OCI-LY1 (cell line): ENCODE measurements around the gene WNT16.

Experiments used
- H2AFZ ChIP-seq: fragments of 200-600 bp; sonication (generic), shearing (Covaris generic); 2 replicates; pipeline ENCODE4 v1.6.0; 2014; ENCODE audit warnings: antibody characterized with exemption, mild to moderate bottlenecking, low read length
- H3F3A ChIP-seq: fragments of 200-600 bp; sonication (generic), shearing (Covaris generic); 2 replicates; pipeline ENCODE4 v1.6.0; 2014; ENCODE audit warnings: mild to moderate bottlenecking, antibody characterized with exemption, low read length, moderate library complexity; ENCODE audit not compliant: insufficient read depth
- H3K27ac ChIP-seq: fragments of 200-600 bp; sonication (generic); 2 replicates; pipeline ENCODE4 v1.5.1; 2014; ENCODE audit warnings: low read length, mixed run types, mild to moderate bottlenecking, low read depth; ENCODE audit not compliant: poor library complexity, severe bottlenecking
- H3K27me3 ChIP-seq: fragments of 200-600 bp; sonication (generic); 2 replicates; pipeline ENCODE4 v1.6.0; 2014; ENCODE audit warnings: antibody characterized with exemption, mild to moderate bottlenecking, low read length, moderate library complexity; ENCODE audit not compliant: insufficient read depth
- H3K36me3 ChIP-seq: fragments of 200-600 bp; sonication (generic); 2 replicates; pipeline ENCODE4 v1.6.1; 2014; ENCODE audit warnings: mild to moderate bottlenecking, antibody characterized with exemption, low read length, moderate library complexity, mixed read lengths; ENCODE audit not compliant: insufficient read depth
- H3K4me1 ChIP-seq: fragments of 200-600 bp; sonication (generic); 2 replicates; pipeline ENCODE4 v1.5.1; 2014; ENCODE audit warnings: mild to moderate bottlenecking, low read length, moderate library complexity; ENCODE audit not compliant: insufficient read depth, severe bottlenecking
- H3K4me2 ChIP-seq: fragments of 200-600 bp; sonication (generic), shearing (Covaris generic); 2 replicates; pipeline ENCODE4 v1.6.1; 2014; ENCODE audit warnings: low read length
- H3K4me3 ChIP-seq: fragments of 200-600 bp; sonication (generic); 2 replicates; pipeline ENCODE4 v1.5.1; 2014; ENCODE audit warnings: low read length, low read depth, mild to moderate bottlenecking, mixed read lengths; ENCODE audit not compliant: poor library complexity, severe bottlenecking
- H3K79me2 ChIP-seq: fragments of 200-600 bp; shearing (Covaris generic); 2 replicates; pipeline ENCODE4 v1.6.1; 2016; ENCODE audit warnings: mixed run types, low read length, mixed read lengths; ENCODE audit not compliant: insufficient read depth
- H3K9ac ChIP-seq: fragments of 200-600 bp; sonication (generic), shearing (Covaris generic); 2 replicates; pipeline ENCODE4 v1.6.1; 2014; ENCODE audit warnings: mild to moderate bottlenecking, low read length, mixed read lengths
- H3K9me2 ChIP-seq: fragments of 200-600 bp; sonication (generic), shearing (Covaris generic); 2 replicates; pipeline ENCODE4 v1.6.1; 2014; ENCODE audit warnings: low read depth, mild to moderate bottlenecking, low read length, mixed read lengths
- H3K9me3 ChIP-seq: fragments of 200-600 bp; shearing (Covaris generic); 2 replicates; pipeline ENCODE4 v1.6.1; 2014; ENCODE audit warnings: low read length, mixed read lengths
- H4K20me1 ChIP-seq: fragments of 200-600 bp; sonication (generic), shearing (Covaris generic); 2 replicates; pipeline ENCODE4 v1.6.0; 2016; ENCODE audit warnings: mild to moderate bottlenecking, low read length; ENCODE audit not compliant: insufficient read depth
- CTCF ChIP-seq: fragments of 200-600 bp; sonication (generic), shearing (Covaris generic); IDR thresholded peaks from 2 replicates; pipeline ENCODE4 v1.5.1; 2017; ENCODE audit warnings: mild to moderate bottlenecking, antibody characterized with exemption, low read length, moderate library complexity, mixed read lengths
- EZH2 ChIP-seq: fragments of 200-600 bp; sonication (generic), shearing (Covaris generic); IDR thresholded peaks from 2 replicates; pipeline ENCODE4 v1.8.0; 2017; ENCODE audit warnings: borderline replicate concordance, mixed run types, mild to moderate bottlenecking, antibody characterized with exemption, low read length, moderate library complexity, mixed read lengths

WNT16 gene

GRCh38 chr7:121303422-121304101 is 25.2 kb upstream of the WNT16 start:
- H3K27me3 ChIP-seq: no peaks in the 10 kb centered on the region
- TF ChIP-seq CTCF (no peak; the same call in 1 of the 2 replicates), EZH2 (no peak)
- peaks cover 52% of the 10 kb centered on the region for H3K4me1 ChIP-seq
- H3K27ac ChIP-seq: no peak overlapping the region
- H3K79me2 ChIP-seq: no peaks in the 10 kb centered on the region
- H2AFZ ChIP-seq: no peak overlapping the region
- H3F3A ChIP-seq: no peaks in the 10 kb centered on the region
- H3K9me2 ChIP-seq: no peaks in the 10 kb centered on the region
- H3K4me2 ChIP-seq: no peak overlapping the region
- H4K20me1 ChIP-seq: no peaks in the 10 kb centered on the region
- H3K9ac ChIP-seq: no peak overlapping the region
- H3K4me3 ChIP-seq: no peak overlapping the region
- H3K36me3 ChIP-seq: no peaks in the 10 kb centered on the region
- H3K9me3 ChIP-seq: no peaks in the 10 kb centered on the region

GRCh38 chr7:121304102-121304658 is 24.6 kb upstream of the WNT16 start:
- Histone ChIP-seq H3F3A (no peaks in the 10 kb centered on the region), H3K9me3 (no peaks in the 10 kb centered on the region), H3K4me2 (no peak overlapping the region), H3K9ac (no peak overlapping the region), H4K20me1 (no peaks in the 10 kb centered on the region), H3K27me3 (no peaks in the 10 kb centered on the region), H3K79me2 (no peaks in the 10 kb centered on the region), H3K4me1 (peaks cover 53% of the 10 kb centered on the region), H3K36me3 (no peaks in the 10 kb centered on the region), H3K9me2 (no peaks in the 10 kb centered on the region), H3K4me3 (no peak overlapping the region), H2AFZ (no peak overlapping the region), H3K27ac (no peak overlapping the region)
- TF ChIP-seq EZH2 (no peak), CTCF (no peak)

GRCh38 chr7:121305109-121305508 is 23.7 kb upstream of the WNT16 start:
- no peak overlapping the region for H3K9ac ChIP-seq
- no peaks in the 10 kb centered on the region for H3K79me2 ChIP-seq
- H3K4me1 ChIP-seq: peaks cover 53% of the 10 kb centered on the region
- H3K4me3 ChIP-seq: no peak overlapping the region
- peaks cover 4% of the 10 kb centered on the region; the same call in 1 of the 2 replicates for H3K9me3 ChIP-seq
- no peaks in the 10 kb centered on the region for H3K27me3 ChIP-seq
- H2AFZ ChIP-seq: no peak overlapping the region; the same call in 1 of the 2 replicates
- no peaks in the 10 kb centered on the region for H3K9me2 ChIP-seq
- TF ChIP-seq EZH2 (no peak), CTCF (no peak)
- no peaks in the 10 kb centered on the region for H4K20me1 ChIP-seq
- peak overlapping the region; percentile 6 for H3K27ac ChIP-seq
- no peak overlapping the region for H3K4me2 ChIP-seq
- no peaks in the 10 kb centered on the region for H3F3A ChIP-seq
- no peaks in the 10 kb centered on the region for H3K36me3 ChIP-seq
